Gastroesophageal sphincter (tissue), 3 donors: Measurements from ENCODE around the gene LIF.

Experiments
- CTCF ChIP-seq, 4 experiments: fragments of 200-600 bp in 2 of 4; fragments of 450-650 bp in 2 of 4; sonication (generic) in 1 of 4; IDR thresholded peaks; one replicate each; pipeline ENCODE4 v1.5.1; 2017 to 2019; ENCODE audit warnings: antibody characterized with exemption in 4 of 4, mild to moderate bottlenecking in 2 of 4, moderate library complexity in 2 of 4
- POLR2A ChIP-seq, 2 donors: fragments of 450-650 bp; IDR thresholded peaks; one replicate each; pipeline ENCODE4 v1.6.1; 2017; ENCODE audit warnings: antibody characterized with exemption in 2 of 2, mild to moderate bottlenecking in 2 of 2, moderate library complexity in 1 of 2

DNA sequence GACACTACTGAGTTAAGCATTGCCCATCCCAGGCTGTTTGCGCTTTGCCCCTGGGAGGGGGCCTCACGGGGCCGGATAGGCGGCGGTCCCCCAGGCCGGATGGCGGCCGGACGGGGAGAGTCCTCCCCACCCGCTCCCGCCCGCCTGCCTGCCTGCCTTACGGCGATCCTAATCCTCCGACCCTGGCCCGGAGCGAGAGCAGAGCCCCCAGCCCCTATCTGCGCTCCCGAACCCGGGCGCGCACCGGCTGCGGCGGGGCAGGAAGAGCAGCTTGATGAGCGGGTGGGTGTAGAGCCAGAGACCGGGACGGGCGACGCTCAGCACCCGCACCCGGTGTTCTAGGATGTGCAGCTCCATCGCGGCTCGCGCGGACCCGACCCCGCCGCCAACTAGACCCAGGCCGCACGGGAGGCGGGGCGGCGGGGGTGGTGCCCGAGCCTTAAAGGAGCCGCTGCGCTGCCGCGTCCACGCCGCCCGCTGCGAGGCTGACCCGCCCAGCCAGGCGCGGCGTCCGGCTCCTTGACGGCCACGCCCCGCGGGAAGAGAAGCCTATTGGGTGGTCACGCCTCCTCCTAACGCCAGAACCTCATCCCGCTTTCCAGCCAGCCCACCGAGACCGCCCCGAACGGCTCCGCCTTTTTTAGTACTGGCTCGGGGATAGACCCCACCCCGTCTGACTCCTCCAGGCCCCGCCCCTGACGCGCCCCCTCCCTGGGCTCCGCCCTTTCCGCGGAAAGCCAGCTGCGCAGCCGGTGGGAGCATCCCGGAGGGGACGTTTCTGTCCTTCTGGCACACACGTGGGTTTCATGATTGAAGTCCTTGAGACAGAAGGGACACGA lies 42.8 kb upstream of the LIF start, which contains the start of gene CASTOR1:
- TF ChIP-seq CTCF (IDR thresholded peaks at IDR 0.05) (peak in 1 of 4 experiments; percentile 1), POLR2A (IDR thresholded peaks at IDR 0.05) (peak; percentile 62 to 79)
